Measurements from ENCODE around the gene SLC49A4.

The SLC49A4 gene

GRCh38 chr3:122908251-122908650 is 113.4 kb downstream of the SLC49A4 start:
- no peak for DNase-seq (ENCODE audit: low read depth, low spot score)
- no peak for TF ChIP-seq ZNF274 (IDR thresholded peaks at IDR 0.05; ENCODE audit: low read depth, low read length)
- TF ChIP-seq SUZ12 (IDR thresholded peaks at IDR 0.05; ENCODE audit: extremely low read depth, insufficient read depth, insufficient read length): no peak
- TF ChIP-seq YY1 (IDR thresholded peaks at IDR 0.05; ENCODE audit: insufficient read depth, insufficient read length): no peak
- Histone ChIP-seq H3K9ac (ENCODE audit: insufficient read length, low read depth) (no peak overlapping the region), H3K27me3 (ENCODE audit: insufficient read depth, insufficient read length) (no peaks in the 10 kb centered on the region), H3K4me1 (ENCODE audit: insufficient read depth, insufficient read length) (no peaks in the 10 kb centered on the region), H3K4me3 (ENCODE audit: insufficient read length, low read depth) (no peak overlapping the region), H3K9me3 (ENCODE audit: insufficient read depth, low read length) (no peaks in the 10 kb centered on the region), H3K36me3 (ENCODE audit: insufficient read depth, insufficient read length, low read length) (no peaks in the 10 kb centered on the region)

- TF ChIP-seq YY1 (IDR thresholded peaks at IDR 0.05; ENCODE audit: insufficient read depth, insufficient read length): no peak
- no peak for TF ChIP-seq ZNF274 (IDR thresholded peaks at IDR 0.05; ENCODE audit: low read depth, low read length)
- TF ChIP-seq SUZ12 (IDR thresholded peaks at IDR 0.05; ENCODE audit: extremely low read depth, insufficient read depth, insufficient read length): no peak
These were observed 117.0 kb downstream of the SLC49A4 start for GRCh38 chr3:122911901-122912300.

GRCh38 chr3:122912772-122913538 is 118.1 kb downstream of the SLC49A4 start:
- Histone ChIP-seq H3K36me3 (ENCODE audit: insufficient read depth, insufficient read length, low read length) (no peaks in the 10 kb centered on the region), H3K27me3 (ENCODE audit: insufficient read depth, insufficient read length) (no peaks in the 10 kb centered on the region), H3K4me3 (ENCODE audit: insufficient read length, low read depth) (no peak overlapping the region), H3K4me1 (ENCODE audit: insufficient read depth, insufficient read length) (no peaks in the 10 kb centered on the region), H3K9me3 (ENCODE audit: insufficient read depth, low read length) (no peaks in the 10 kb centered on the region), H3K9ac (ENCODE audit: insufficient read length, low read depth) (no peak overlapping the region)
- TF ChIP-seq YY1 (IDR thresholded peaks at IDR 0.05; ENCODE audit: insufficient read depth, insufficient read length): no peak
- TF ChIP-seq SUZ12 (IDR thresholded peaks at IDR 0.05; ENCODE audit: extremely low read depth, insufficient read depth, insufficient read length): no peak
- TF ChIP-seq ZNF274 (IDR thresholded peaks at IDR 0.05; ENCODE audit: low read depth, low read length): no peak
- DNase-seq (ENCODE audit: low read depth, low spot score): no peak

More at GRCh38 chr3:122911901-122912300, 117.0 kb downstream of the SLC49A4 start:
- DNase-seq (ENCODE audit: low read depth, low spot score): no peak
- Histone ChIP-seq H3K9ac (ENCODE audit: insufficient read length, low read depth) (no peak overlapping the region), H3K36me3 (ENCODE audit: insufficient read depth, insufficient read length, low read length) (no peaks in the 10 kb centered on the region), H3K4me3 (ENCODE audit: insufficient read length, low read depth) (no peak overlapping the region), H3K9me3 (ENCODE audit: insufficient read depth, low read length) (no peaks in the 10 kb centered on the region), H3K4me1 (ENCODE audit: insufficient read depth, insufficient read length) (no peaks in the 10 kb centered on the region), H3K27me3 (ENCODE audit: insufficient read depth, insufficient read length) (no peaks in the 10 kb centered on the region)

GRCh38 chr3:122913539-122914100 is 118.8 kb downstream of the SLC49A4 start:
- no peaks in the 10 kb centered on the region for H3K4me1 ChIP-seq (ENCODE audit: insufficient read depth, insufficient read length)
- TF ChIP-seq SUZ12 (IDR thresholded peaks at IDR 0.05; ENCODE audit: extremely low read depth, insufficient read depth, insufficient read length) (no peak), ZNF274 (IDR thresholded peaks at IDR 0.05; ENCODE audit: low read depth, low read length) (no peak), YY1 (IDR thresholded peaks at IDR 0.05; ENCODE audit: insufficient read depth, insufficient read length) (no peak)
- no peak for DNase-seq (ENCODE audit: low read depth, low spot score)
- H3K27me3 ChIP-seq (ENCODE audit: insufficient read depth, insufficient read length): no peaks in the 10 kb centered on the region
- no peak overlapping the region for H3K9ac ChIP-seq (ENCODE audit: insufficient read length, low read depth)
- no peaks in the 10 kb centered on the region for H3K36me3 ChIP-seq (ENCODE audit: insufficient read depth, insufficient read length, low read length)
- H3K9me3 ChIP-seq (ENCODE audit: insufficient read depth, low read length): no peaks in the 10 kb centered on the region
- H3K4me3 ChIP-seq (ENCODE audit: insufficient read length, low read depth): no peak overlapping the region

GRCh38 chr3:122915300-122916055 is 120.6 kb downstream of the SLC49A4 start:
- DNase-seq (ENCODE audit: low read depth, low spot score): no peak
- Histone ChIP-seq H3K4me1 (ENCODE audit: insufficient read depth, insufficient read length) (no peaks in the 10 kb centered on the region), H3K36me3 (ENCODE audit: insufficient read depth, insufficient read length, low read length) (no peaks in the 10 kb centered on the region), H3K27me3 (ENCODE audit: insufficient read depth, insufficient read length) (no peaks in the 10 kb centered on the region), H3K9ac (ENCODE audit: insufficient read length, low read depth) (no peak overlapping the region), H3K4me3 (ENCODE audit: insufficient read length, low read depth) (no peak overlapping the region), H3K9me3 (ENCODE audit: insufficient read depth, low read length) (no peaks in the 10 kb centered on the region)
- TF ChIP-seq YY1 (IDR thresholded peaks at IDR 0.05; ENCODE audit: insufficient read depth, insufficient read length) (no peak), SUZ12 (IDR thresholded peaks at IDR 0.05; ENCODE audit: extremely low read depth, insufficient read depth, insufficient read length) (no peak), ZNF274 (IDR thresholded peaks at IDR 0.05; ENCODE audit: low read depth, low read length) (no peak)

- H3K36me3 ChIP-seq (ENCODE audit: insufficient read depth, insufficient read length, low read length): no peaks in the 10 kb centered on the region
- no peak overlapping the region for H3K4me3 ChIP-seq (ENCODE audit: insufficient read length, low read depth)
- DNase-seq (ENCODE audit: low read depth, low spot score): no peak
- H3K4me1 ChIP-seq (ENCODE audit: insufficient read depth, insufficient read length): no peaks in the 10 kb centered on the region
- no peak overlapping the region for H3K9ac ChIP-seq (ENCODE audit: insufficient read length, low read depth)
- TF ChIP-seq SUZ12 (IDR thresholded peaks at IDR 0.05; ENCODE audit: extremely low read depth, insufficient read depth, insufficient read length): no peak
- TF ChIP-seq ZNF274 (IDR thresholded peaks at IDR 0.05; ENCODE audit: low read depth, low read length): no peak
- TF ChIP-seq YY1 (IDR thresholded peaks at IDR 0.05; ENCODE audit: insufficient read depth, insufficient read length): no peak
- H3K9me3 ChIP-seq (ENCODE audit: insufficient read depth, low read length): no peaks in the 10 kb centered on the region
- no peaks in the 10 kb centered on the region for H3K27me3 ChIP-seq (ENCODE audit: insufficient read depth, insufficient read length)
These were observed 121.2 kb downstream of the SLC49A4 start for GRCh38 chr3:122916084-122916483.

GRCh38 chr3:122916580-122916979 is 121.7 kb downstream of the SLC49A4 start:
- Histone ChIP-seq H3K9me3 (ENCODE audit: insufficient read depth, low read length) (no peaks in the 10 kb centered on the region), H3K27me3 (ENCODE audit: insufficient read depth, insufficient read length) (no peaks in the 10 kb centered on the region), H3K4me1 (ENCODE audit: insufficient read depth, insufficient read length) (no peaks in the 10 kb centered on the region), H3K4me3 (ENCODE audit: insufficient read length, low read depth) (no peak overlapping the region), H3K36me3 (ENCODE audit: insufficient read depth, insufficient read length, low read length) (no peaks in the 10 kb centered on the region), H3K9ac (ENCODE audit: insufficient read length, low read depth) (no peak overlapping the region)
- DNase-seq (ENCODE audit: low read depth, low spot score): no peak
- TF ChIP-seq ZNF274 (IDR thresholded peaks at IDR 0.05; ENCODE audit: low read depth, low read length) (no peak), SUZ12 (IDR thresholded peaks at IDR 0.05; ENCODE audit: extremely low read depth, insufficient read depth, insufficient read length) (no peak), YY1 (IDR thresholded peaks at IDR 0.05; ENCODE audit: insufficient read depth, insufficient read length) (no peak)
